WTC11 (cell line): ENCODE data around the gene FBXO36. TPM values are rescaled to one million over a fixed set of nuclear protein-coding genes. Genes with fewer than 3 reads are reported as not detected.
A peak's percentile ranks its signal among the peaks of the same experiment; 100 is the strongest.

Experiments
- ATAC-seq: fragments of 200-7000 bp; cut with Tn5 transposase; 2 replicates; pipeline ENCODE4 v1.10.0; 2021; ENCODE audit warnings: mild to moderate bottlenecking, moderate library complexity
- CTCF ChIA-PET: fragments of 300-600 bp; sonication (Branson Sonifier 250); formaldehyde crosslinking; loops from one replicate; lab custom pipeline; 2021; ENCODE audit warnings: antibody characterized with exemption; lab: Charles Lee
- POLR2A ChIA-PET: fragments of 350-600 bp; sonication (Branson Sonifier 250); formaldehyde crosslinking; loops from one replicate; lab custom pipeline; 2021; ENCODE audit warnings: antibody characterized with exemption; lab: Charles Lee
- DNase-seq: peaks from one replicate; pipeline ENCODE4 v3.0.0; 2021; ENCODE audit warnings: low spot score
- H3K27ac Mint-ChIP-seq: 2 replicates; pipeline ENCODE4 v1.8.0; 2021; ENCODE audit warnings: mixed read lengths
- H3K27me3 Mint-ChIP-seq: 2 replicates; pipeline ENCODE4 v1.8.0; 2021; ENCODE audit warnings: low read depth, mild to moderate bottlenecking, moderate library complexity, mixed read lengths
- H3K36me3 Mint-ChIP-seq: 2 replicates; pipeline ENCODE4 v1.8.0; 2021; ENCODE audit warnings: mixed read lengths
- H3K4me1 Mint-ChIP-seq: 2 replicates; pipeline ENCODE4 v1.8.0; 2022; ENCODE audit warnings: mixed read lengths
- H3K4me3 Mint-ChIP-seq: 2 replicates; pipeline ENCODE4 v1.8.0; 2021; ENCODE audit warnings: mild to moderate bottlenecking, moderate library complexity, mixed read lengths
- H3K9me3 Mint-ChIP-seq: 2 replicates; pipeline ENCODE4 v1.8.0; 2021; ENCODE audit warnings: mixed read lengths
- ATF1 ChIP-seq: sonication (generic); formaldehyde crosslinking; IDR thresholded peaks from 2 replicates; pipeline ENCODE4 v1.8.1; 2023; ENCODE audit warnings: mild to moderate bottlenecking, moderate library complexity, missing genetic modification reagents
- CDX4 ChIP-seq: fragments of 250-450 bp; sonication (Bioruptor Pico); IDR thresholded peaks from 2 replicates; pipeline ENCODE4 v1.9.0; 2021; ENCODE audit warnings: moderate library complexity, mild to moderate bottlenecking, inconsistent platforms, borderline replicate concordance
- CTCF ChIP-seq: fragments of 200-600 bp; IDR thresholded peaks from 2 replicates; pipeline ENCODE4 v1.8.0; 2022; ENCODE audit warnings: antibody characterized with exemption
- ETV6 ChIP-seq: sonication (generic); formaldehyde crosslinking; IDR thresholded peaks from 2 replicates; pipeline ENCODE4 v1.8.1; 2022; ENCODE audit warnings: mild to moderate bottlenecking, missing genetic modification reagents
- FOXP1 ChIP-seq: sonication (generic); formaldehyde crosslinking; IDR thresholded peaks from 2 replicates; pipeline ENCODE4 v1.8.0; 2022; ENCODE audit warnings: missing genetic modification reagents, mild to moderate bottlenecking, moderate library complexity, borderline replicate concordance
- GRHL2 ChIP-seq: fragments of 250-450 bp; sonication (Bioruptor Pico); IDR thresholded peaks from 2 replicates; pipeline ENCODE4 v1.8.0; 2022; ENCODE audit warnings: mild to moderate bottlenecking, moderate library complexity; ENCODE audit not compliant: insufficient replicate concordance, severe bottlenecking
- HMGA2 ChIP-seq: fragments of 250-450 bp; sonication (Bioruptor Pico); IDR thresholded peaks from 2 replicates; pipeline ENCODE4 v1.4.0; 2021; ENCODE audit warnings: mild to moderate bottlenecking, moderate library complexity
- JAZF1 ChIP-seq: fragments of 250-450 bp; sonication (Bioruptor Pico); IDR thresholded peaks from 2 replicates; pipeline ENCODE4 v1.9.0; 2021; ENCODE audit warnings: moderate library complexity, mild to moderate bottlenecking, inconsistent platforms
- MAX ChIP-seq: sonication (generic); formaldehyde crosslinking; IDR thresholded peaks from 2 replicates; pipeline ENCODE4 v1.8.0; 2022; ENCODE audit warnings: mild to moderate bottlenecking, missing genetic modification reagents
- SP1 ChIP-seq: sonication (generic); formaldehyde crosslinking; conservative IDR thresholded peaks from 2 replicates; pipeline ENCODE4 v1.8.1; 2022; ENCODE audit warnings: missing genetic modification reagents
- TEAD4 ChIP-seq: sonication (generic); formaldehyde crosslinking; IDR thresholded peaks from 2 replicates; pipeline ENCODE4 v1.8.0; 2022; ENCODE audit warnings: mild to moderate bottlenecking, missing genetic modification reagents
- ZNF281 ChIP-seq: sonication (generic); formaldehyde crosslinking; IDR thresholded peaks from 2 replicates; pipeline ENCODE4 v1.8.0; 2023; ENCODE audit warnings: mild to moderate bottlenecking, missing genetic modification reagents
- ZNF396 ChIP-seq: fragments of 250-450 bp; sonication (Bioruptor Pico); IDR thresholded peaks from 2 replicates; pipeline ENCODE4 v1.8.0; 2021; ENCODE audit warnings: mild to moderate bottlenecking, moderate library complexity, borderline replicate concordance
- total RNA-seq: library from RNA; stranded (reverse); gene quantifications from 3 replicates; pipeline ENCODE4 v1.2.3, GENCODE V29; 2021
- TF ChIP-seq, protein P1 (sequence below): sonication (generic); formaldehyde crosslinking; IDR thresholded peaks from 2 replicates; pipeline ENCODE4 v1.8.1; 2023; ENCODE audit warnings: mild to moderate bottlenecking, missing genetic modification reagents, borderline replicate concordance
- TF ChIP-seq, protein P2 (sequence below): sonication (generic); formaldehyde crosslinking; IDR thresholded peaks from 2 replicates; pipeline ENCODE4 v1.8.0; 2022; ENCODE audit warnings: missing genetic modification reagents

FBXO36 gene
- total RNA-seq, 1 experiment from 2014 or later, result 5.3 TPM

- ChIA-PET POLR2A (no interaction called here), CTCF (interaction anchor here (0.7 to 1.0 kb wide), 2 partner anchors 63 to 186 kb away, joined by 3 to 4 read pairs; no protein-coding TSS in a partner anchor)
- Mint-ChIP-seq H3K27ac (no peak overlapping the region), H3K4me3 (no peak overlapping the region), H3K27me3 (no peaks in the 10 kb centered on the region), H3K9me3 (no peaks in the 10 kb centered on the region), H3K4me1 (no peaks in the 10 kb centered on the region), H3K36me3 (0 out of 2 replicates have a peak, but pooled peaks cover 3% of the 10 kb centered on the region)
- ATAC-seq, result peak; percentile 71
- TF ChIP-seq ZNF281 (CRISPR knock-in tag) (no peak), SP1 (CRISPR knock-in tag) (no peak), HMGA2 (CRISPR knock-in tag) (no peak), ZNF396 (CRISPR knock-in tag) (no peak), ETV6 (no peak), FOXP1 (no peak), JAZF1 (no peak), ATF1 (CRISPR knock-in tag) (no peak), CDX4 (CRISPR knock-in tag) (no peak), MAX (CRISPR knock-in tag) (no peak), TEAD4 (CRISPR knock-in tag) (no peak), GRHL2 (CRISPR knock-in tag) (no peak), CTCF (no peak)
- TF ChIP-seq, protein P1, sequence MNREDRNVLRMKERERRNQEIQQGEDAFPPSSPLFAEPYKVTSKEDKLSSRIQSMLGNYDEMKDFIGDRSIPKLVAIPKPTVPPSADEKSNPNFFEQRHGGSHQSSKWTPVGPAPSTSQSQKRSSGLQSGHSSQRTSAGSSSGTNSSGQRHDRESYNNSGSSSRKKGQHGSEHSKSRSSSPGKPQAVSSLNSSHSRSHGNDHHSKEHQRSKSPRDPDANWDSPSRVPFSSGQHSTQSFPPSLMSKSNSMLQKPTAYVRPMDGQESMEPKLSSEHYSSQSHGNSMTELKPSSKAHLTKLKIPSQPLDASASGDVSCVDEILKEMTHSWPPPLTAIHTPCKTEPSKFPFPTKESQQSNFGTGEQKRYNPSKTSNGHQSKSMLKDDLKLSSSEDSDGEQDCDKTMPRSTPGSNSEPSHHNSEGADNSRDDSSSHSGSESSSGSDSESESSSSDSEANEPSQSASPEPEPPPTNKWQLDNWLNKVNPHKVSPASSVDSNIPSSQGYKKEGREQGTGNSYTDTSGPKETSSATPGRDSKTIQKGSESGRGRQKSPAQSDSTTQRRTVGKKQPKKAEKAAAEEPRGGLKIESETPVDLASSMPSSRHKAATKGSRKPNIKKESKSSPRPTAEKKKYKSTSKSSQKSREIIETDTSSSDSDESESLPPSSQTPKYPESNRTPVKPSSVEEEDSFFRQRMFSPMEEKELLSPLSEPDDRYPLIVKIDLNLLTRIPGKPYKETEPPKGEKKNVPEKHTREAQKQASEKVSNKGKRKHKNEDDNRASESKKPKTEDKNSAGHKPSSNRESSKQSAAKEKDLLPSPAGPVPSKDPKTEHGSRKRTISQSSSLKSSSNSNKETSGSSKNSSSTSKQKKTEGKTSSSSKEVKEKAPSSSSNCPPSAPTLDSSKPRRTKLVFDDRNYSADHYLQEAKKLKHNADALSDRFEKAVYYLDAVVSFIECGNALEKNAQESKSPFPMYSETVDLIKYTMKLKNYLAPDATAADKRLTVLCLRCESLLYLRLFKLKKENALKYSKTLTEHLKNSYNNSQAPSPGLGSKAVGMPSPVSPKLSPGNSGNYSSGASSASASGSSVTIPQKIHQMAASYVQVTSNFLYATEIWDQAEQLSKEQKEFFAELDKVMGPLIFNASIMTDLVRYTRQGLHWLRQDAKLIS (CRISPR knock-in tag), result no peak
- TF ChIP-seq, protein P2, sequence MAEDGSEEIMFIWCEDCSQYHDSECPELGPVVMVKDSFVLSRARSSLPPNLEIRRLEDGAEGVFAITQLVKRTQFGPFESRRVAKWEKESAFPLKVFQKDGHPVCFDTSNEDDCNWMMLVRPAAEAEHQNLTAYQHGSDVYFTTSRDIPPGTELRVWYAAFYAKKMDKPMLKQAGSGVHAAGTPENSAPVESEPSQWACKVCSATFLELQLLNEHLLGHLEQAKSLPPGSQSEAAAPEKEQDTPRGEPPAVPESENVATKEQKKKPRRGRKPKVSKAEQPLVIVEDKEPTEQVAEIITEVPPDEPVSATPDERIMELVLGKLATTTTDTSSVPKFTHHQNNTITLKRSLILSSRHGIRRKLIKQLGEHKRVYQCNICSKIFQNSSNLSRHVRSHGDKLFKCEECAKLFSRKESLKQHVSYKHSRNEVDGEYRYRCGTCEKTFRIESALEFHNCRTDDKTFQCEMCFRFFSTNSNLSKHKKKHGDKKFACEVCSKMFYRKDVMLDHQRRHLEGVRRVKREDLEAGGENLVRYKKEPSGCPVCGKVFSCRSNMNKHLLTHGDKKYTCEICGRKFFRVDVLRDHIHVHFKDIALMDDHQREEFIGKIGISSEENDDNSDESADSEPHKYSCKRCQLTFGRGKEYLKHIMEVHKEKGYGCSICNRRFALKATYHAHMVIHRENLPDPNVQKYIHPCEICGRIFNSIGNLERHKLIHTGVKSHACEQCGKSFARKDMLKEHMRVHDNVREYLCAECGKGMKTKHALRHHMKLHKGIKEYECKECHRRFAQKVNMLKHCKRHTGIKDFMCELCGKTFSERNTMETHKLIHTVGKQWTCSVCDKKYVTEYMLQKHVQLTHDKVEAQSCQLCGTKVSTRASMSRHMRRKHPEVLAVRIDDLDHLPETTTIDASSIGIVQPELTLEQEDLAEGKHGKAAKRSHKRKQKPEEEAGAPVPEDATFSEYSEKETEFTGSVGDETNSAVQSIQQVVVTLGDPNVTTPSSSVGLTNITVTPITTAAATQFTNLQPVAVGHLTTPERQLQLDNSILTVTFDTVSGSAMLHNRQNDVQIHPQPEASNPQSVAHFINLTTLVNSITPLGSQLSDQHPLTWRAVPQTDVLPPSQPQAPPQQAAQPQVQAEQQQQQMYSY (CRISPR knock-in tag), result no peak
- no peak for DNase-seq
Measured at GRCh38 chr2:229974266-229974665, 52.0 kb downstream of the FBXO36 start.
